ENCODE measurements around the gene PRKN. TPM values are rescaled to one million over a fixed set of nuclear protein-coding genes. Genes with fewer than 3 reads are reported as not detected.

Gene PRKN
- total RNA-seq, 1 experiment from 2014 or later, result 1.2 TPM

GRCh38 chr6:162026031-162026430 is 701.5 kb downstream of the PRKN start:
- Histone ChIP-seq H3K36me3 (ENCODE audit: insufficient read depth, low read length, poor library complexity, severe bottlenecking) (no peaks in the 10 kb centered on the region), H3K9me3 (ENCODE audit: low read depth, low read length, poor library complexity, severe bottlenecking) (no peaks in the 10 kb centered on the region), H3K4me3 (ENCODE audit: low read depth, low read length, poor library complexity, severe bottlenecking) (no peak overlapping the region), H3K4me1 (ENCODE audit: insufficient read depth, low read length, poor library complexity, severe bottlenecking) (no peaks in the 10 kb centered on the region), H3K27ac (ENCODE audit: low read depth, low read length, poor library complexity, severe bottlenecking) (no peak overlapping the region), H3K27me3 (replicated peaks; ENCODE audit: insufficient read depth, low read depth, low read length, poor library complexity) (no peaks in the 10 kb centered on the region)
- CTCF ChIA-PET, result no interaction called here
- POLR2A ChIA-PET (ENCODE audit: low non-redundant PET), result no interaction called here
- no peak for DNase-seq (ENCODE audit: low spot score)
- BruUV-seq (replicated peaks), result no TSS peak
- TF ChIP-seq EZH2 (IDR thresholded peaks at IDR 0.05; ENCODE audit: borderline replicate concordance, low read depth, low read length, poor library complexity, severe bottlenecking) (no peak), CTCF (conservative IDR thresholded peaks at IDR 0.05; ENCODE audit: low read depth, low read length) (no peak)
- intact Hi-C loops (cut with micrococcal nuclease; ENCODE audit: unreplicated experiment), result no loop called here

- no peak for DNase-seq (ENCODE audit: low spot score)
- CTCF ChIA-PET, result no interaction called here
Measured at GRCh38 chr6:162019349-162019748, 708.2 kb downstream of the PRKN start.

GRCh38 chr6:162017536-162017935 is 710.0 kb downstream of the PRKN start:
- CTCF ChIA-PET, result no interaction called here
- BruUV-seq (replicated peaks), result no TSS peak
- no peak for DNase-seq (ENCODE audit: low spot score)
- H3K36me3 ChIP-seq (ENCODE audit: insufficient read depth, low read length, poor library complexity, severe bottlenecking), result no peaks in the 10 kb centered on the region
- no peak overlapping the region for H3K27ac ChIP-seq (ENCODE audit: low read depth, low read length, poor library complexity, severe bottlenecking)
- H3K4me1 ChIP-seq (ENCODE audit: insufficient read depth, low read length, poor library complexity, severe bottlenecking), result no peaks in the 10 kb centered on the region
- H3K4me3 ChIP-seq (ENCODE audit: low read depth, low read length, poor library complexity, severe bottlenecking), result no peak overlapping the region
- no peaks in the 10 kb centered on the region for H3K27me3 ChIP-seq (replicated peaks; ENCODE audit: insufficient read depth, low read depth, low read length, poor library complexity)
- no peak for TF ChIP-seq CTCF (conservative IDR thresholded peaks at IDR 0.05; ENCODE audit: low read depth, low read length)
- intact Hi-C loops (cut with micrococcal nuclease; ENCODE audit: unreplicated experiment), result no loop called here
- POLR2A ChIA-PET (ENCODE audit: low non-redundant PET), result no interaction called here
- H3K9me3 ChIP-seq (ENCODE audit: low read depth, low read length, poor library complexity, severe bottlenecking), result no peaks in the 10 kb centered on the region

More at GRCh38 chr6:162019349-162019748, 708.2 kb downstream of the PRKN start:
- no peak overlapping the region for H3K4me3 ChIP-seq (ENCODE audit: low read depth, low read length, poor library complexity, severe bottlenecking)
- intact Hi-C loops (cut with micrococcal nuclease; ENCODE audit: unreplicated experiment), result no loop called here
- no peak overlapping the region for H3K27ac ChIP-seq (ENCODE audit: low read depth, low read length, poor library complexity, severe bottlenecking)
- BruUV-seq (replicated peaks), result no TSS peak
- H3K36me3 ChIP-seq (ENCODE audit: insufficient read depth, low read length, poor library complexity, severe bottlenecking), result no peaks in the 10 kb centered on the region
- no peaks in the 10 kb centered on the region for H3K9me3 ChIP-seq (ENCODE audit: low read depth, low read length, poor library complexity, severe bottlenecking)
- TF ChIP-seq CTCF (conservative IDR thresholded peaks at IDR 0.05; ENCODE audit: low read depth, low read length), result no peak
- no peak for TF ChIP-seq EZH2 (IDR thresholded peaks at IDR 0.05; ENCODE audit: borderline replicate concordance, low read depth, low read length, poor library complexity, severe bottlenecking)
- no peaks in the 10 kb centered on the region for H3K27me3 ChIP-seq (replicated peaks; ENCODE audit: insufficient read depth, low read depth, low read length, poor library complexity)
- H3K4me1 ChIP-seq (ENCODE audit: insufficient read depth, low read length, poor library complexity, severe bottlenecking), result no peaks in the 10 kb centered on the region
- POLR2A ChIA-PET (ENCODE audit: low non-redundant PET), result no interaction called here

Measured in A673 (cell line).